Esophagus muscularis mucosa (tissue), 4 donors: Measurements from ENCODE around the gene CACNA1E.

Source experiments
- CTCF ChIP-seq, 3 experiments: fragments of 200-600 bp in 2 of 3; fragments of 450-650 bp in 1 of 3; sonication (generic) in 2 of 3; IDR thresholded peaks; one replicate each; pipeline ENCODE4 v1.5.1; 2017 to 2019; ENCODE audit warnings: antibody characterized with exemption in 3 of 3, mild to moderate bottlenecking in 2 of 3, moderate library complexity in 1 of 3
- EP300 ChIP-seq: sonication (generic); formaldehyde crosslinking; IDR thresholded peaks from one replicate; pipeline ENCODE4 v1.6.1; 2017; ENCODE audit warnings: antibody characterized with exemption
- POLR2A ChIP-seq: fragments of 450-650 bp; IDR thresholded peaks from one replicate; pipeline ENCODE4 v1.6.1; 2017; ENCODE audit warnings: antibody characterized with exemption, moderate library complexity, mild to moderate bottlenecking, low read depth
- POLR2AphosphoS5 ChIP-seq, 2 donors: sonication (generic); formaldehyde crosslinking; IDR thresholded peaks; one replicate each; pipeline ENCODE4 v1.6.1; 2017; ENCODE audit warnings: antibody characterized with exemption in 2 of 2

GRCh38 chr1:181516706-181517105 is 33.4 kb downstream of the CACNA1E start:
- TF ChIP-seq CTCF (IDR thresholded peaks at IDR 0.05) (no peak), POLR2A (no peak), EP300 (no peak), POLR2AphosphoS5 (IDR thresholded peaks at IDR 0.05) (no peak)
